ENCODE results near the gene CST7. TPM values are rescaled to one million over a fixed set of nuclear protein-coding genes. Genes with fewer than 3 reads are reported as not detected.

CST7 gene
- total and polyA plus RNA-seq, 10 of the 15 experiments (the other 5 are each of a cell fraction or from before 2014, with no cell fraction given) = 0.69 TPM; not detected in 9

DNA sequence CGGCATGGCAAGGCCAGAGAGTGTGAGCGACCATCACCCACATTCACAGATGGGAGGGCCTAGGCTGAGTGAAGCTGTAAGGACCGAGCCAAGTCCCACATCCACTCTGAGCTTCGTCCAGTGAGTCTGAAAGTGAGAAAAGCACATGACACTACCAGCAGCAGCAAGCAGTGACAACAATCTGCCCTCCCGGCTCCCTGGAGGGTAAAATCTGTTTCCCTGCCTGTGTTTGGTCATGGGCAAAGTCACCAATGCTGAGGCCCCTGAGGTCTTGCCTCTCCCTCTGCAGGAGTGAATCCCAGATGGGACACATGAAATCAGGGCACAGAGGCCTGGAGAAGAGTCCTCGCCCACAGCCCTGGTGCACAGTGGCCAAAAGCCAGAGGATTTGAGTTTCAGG lies 6.4 kb upstream of the CST7 start:
- DNase-seq (ENCODE audit: low read depth, low spot score) = no peak
- FAIRE-seq = no peak
- ATAC-seq = no peak

More for the DNA sequence above, 6.4 kb upstream of the CST7 start:
- ChIA-PET RAD21 (ENCODE audit: unreplicated experiment) (no interaction called here), CTCF (no interaction called here), SMC1A (ENCODE audit: uncharacterized antibody, unreplicated experiment) (no interaction called here), POLR2A (no interaction called here)
- no peak overlapping the region for H3K4me3 ChIP-seq
- no TSS peak for BruUV-seq (replicated peaks)
- TF ChIP-seq MTA3 (IDR thresholded peaks at IDR 0.05; ENCODE audit: borderline replicate concordance, low read length) (no peak), SMARCA5 (IDR thresholded peaks at IDR 0.05) (no peak), NFIC (IDR thresholded peaks at IDR 0.05; ENCODE audit: low read depth, low read length) (no peak), NFYA (IDR thresholded peaks at IDR 0.05; ENCODE audit: borderline replicate concordance, low read depth, low read length) (no peak), ZNF622 (IDR thresholded peaks at IDR 0.05) (no peak), DPF2 (IDR thresholded peaks at IDR 0.05) (no peak), TARDBP (IDR thresholded peaks at IDR 0.05; ENCODE audit: borderline replicate concordance) (no peak), EED (IDR thresholded peaks at IDR 0.05; ENCODE audit: low read depth) (no peak), NR2F1 (conservative IDR thresholded peaks at IDR 0.05) (no peak), ATF7 (IDR thresholded peaks at IDR 0.05; ENCODE audit: low read depth) (no peak), TCF7 (IDR thresholded peaks at IDR 0.05; ENCODE audit: borderline replicate concordance) (no peak), EGR1 (IDR thresholded peaks at IDR 0.05; ENCODE audit: borderline replicate concordance in 1 of 2, low read depth in 2 of 2, low read length in 2 of 2) (no peak), SP1 (IDR thresholded peaks at IDR 0.05; ENCODE audit: low read depth, low read length) (no peak), FOS (IDR thresholded peaks at IDR 0.05; ENCODE audit: borderline replicate concordance, extremely low read depth, insufficient read length) (no peak)
- TF ChIP-seq, protein P1, sequence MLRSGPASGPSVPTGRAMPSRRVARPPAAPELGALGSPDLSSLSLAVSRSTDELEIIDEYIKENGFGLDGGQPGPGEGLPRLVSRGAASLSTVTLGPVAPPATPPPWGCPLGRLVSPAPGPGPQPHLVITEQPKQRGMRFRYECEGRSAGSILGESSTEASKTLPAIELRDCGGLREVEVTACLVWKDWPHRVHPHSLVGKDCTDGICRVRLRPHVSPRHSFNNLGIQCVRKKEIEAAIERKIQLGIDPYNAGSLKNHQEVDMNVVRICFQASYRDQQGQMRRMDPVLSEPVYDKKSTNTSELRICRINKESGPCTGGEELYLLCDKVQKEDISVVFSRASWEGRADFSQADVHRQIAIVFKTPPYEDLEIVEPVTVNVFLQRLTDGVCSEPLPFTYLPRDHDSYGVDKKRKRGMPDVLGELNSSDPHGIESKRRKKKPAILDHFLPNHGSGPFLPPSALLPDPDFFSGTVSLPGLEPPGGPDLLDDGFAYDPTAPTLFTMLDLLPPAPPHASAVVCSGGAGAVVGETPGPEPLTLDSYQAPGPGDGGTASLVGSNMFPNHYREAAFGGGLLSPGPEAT (IDR thresholded peaks at IDR 0.05; ENCODE audit: low read depth) = no peak
- H3K79me2 ChIP-seq (ENCODE audit: control insufficient read depth, insufficient read depth, low read length) = no peaks in the 10 kb centered on the region
- H3K9ac ChIP-seq (ENCODE audit: control insufficient read depth, insufficient read depth, low read length) = no peak overlapping the region
- no peak overlapping the region for H2AFZ ChIP-seq (ENCODE audit: control insufficient read depth, low read depth, low read length)
- in situ Hi-C loops (cut with MboI) (no loop called here), intact Hi-C loops (cut with micrococcal nuclease; ENCODE audit: unreplicated experiment) (no loop called here)
- no peaks in the 10 kb centered on the region for H4K20me1 ChIP-seq (ENCODE audit: control insufficient read depth, insufficient read depth)
- H3K27ac ChIP-seq (ENCODE audit: control insufficient read depth, insufficient read depth) = no peak overlapping the region
- H3K9me3 ChIP-seq (replicated peaks; ENCODE audit: control insufficient read depth, insufficient read depth, low read length) = no peaks in the 10 kb centered on the region; the same call in 2 of the 3 replicates
- H3K27me3 ChIP-seq (replicated peaks in 1 of 2; ENCODE audit: control insufficient read depth in 2 of 2, insufficient read depth in 2 of 2, low read length in 1 of 2) = no peaks in the 10 kb centered on the region
- no peaks in the 10 kb centered on the region for H3K36me3 ChIP-seq (ENCODE audit: control insufficient read depth in 2 of 2, insufficient read depth in 2 of 2, low read length in 1 of 2)
- no peak overlapping the region for H3K4me2 ChIP-seq (ENCODE audit: control insufficient read depth, insufficient read depth)
- 10% methylated on average over 6 of the region's 6 CpGs for WGBS (ENCODE audit: insufficient coverage, insufficient replicate concordance, low lambda C conversion rate, missing lambda C conversion rate)
- no peaks in the 10 kb centered on the region for H3K4me1 ChIP-seq (ENCODE audit: control insufficient read depth, insufficient read depth, low read length)
